ENCODE measurements around the gene MAP3K9. TPM values are rescaled to one million over a fixed set of nuclear protein-coding genes. Genes with fewer than 3 reads are reported as not detected.

Gene MAP3K9
- total and polyA plus RNA-seq, 8 donors: 2.1 to 7.6 (median 4.9) TPM

DNA sequence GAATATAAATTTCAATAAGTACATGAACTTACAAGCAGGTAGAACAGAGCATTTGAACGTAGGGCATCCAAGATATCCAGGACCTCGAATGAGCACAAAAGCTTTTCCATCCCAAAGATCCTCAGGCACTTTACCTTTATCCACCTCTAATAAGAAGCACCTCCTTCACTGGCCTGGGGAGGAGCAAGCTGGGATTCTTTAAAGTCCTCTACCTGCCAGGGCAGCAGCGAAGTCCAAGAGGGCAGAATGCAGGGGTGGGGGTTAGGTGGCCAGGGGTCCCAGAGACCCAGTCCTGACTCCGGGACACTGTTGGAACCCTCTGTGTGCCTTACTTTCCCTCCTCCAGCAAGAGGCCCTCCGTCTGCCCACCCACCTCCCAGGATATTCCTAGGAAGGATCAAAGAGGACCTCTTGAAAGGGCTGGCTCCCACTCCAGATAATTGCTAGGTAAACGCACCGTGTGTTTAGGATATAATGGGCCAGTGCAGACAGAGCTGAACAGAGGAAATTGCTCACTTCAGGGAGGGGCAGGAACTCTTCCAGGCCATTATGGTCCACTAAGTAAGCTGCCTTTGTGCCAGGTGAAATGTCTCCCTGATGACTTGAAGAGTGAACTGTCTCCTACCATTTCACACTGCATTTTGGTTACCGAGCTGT, 99.5 kb downstream of the MAP3K9 start:
- no peaks in the 10 kb centered on the region for H3K9me3 ChIP-seq
- TF ChIP-seq, protein P1, sequence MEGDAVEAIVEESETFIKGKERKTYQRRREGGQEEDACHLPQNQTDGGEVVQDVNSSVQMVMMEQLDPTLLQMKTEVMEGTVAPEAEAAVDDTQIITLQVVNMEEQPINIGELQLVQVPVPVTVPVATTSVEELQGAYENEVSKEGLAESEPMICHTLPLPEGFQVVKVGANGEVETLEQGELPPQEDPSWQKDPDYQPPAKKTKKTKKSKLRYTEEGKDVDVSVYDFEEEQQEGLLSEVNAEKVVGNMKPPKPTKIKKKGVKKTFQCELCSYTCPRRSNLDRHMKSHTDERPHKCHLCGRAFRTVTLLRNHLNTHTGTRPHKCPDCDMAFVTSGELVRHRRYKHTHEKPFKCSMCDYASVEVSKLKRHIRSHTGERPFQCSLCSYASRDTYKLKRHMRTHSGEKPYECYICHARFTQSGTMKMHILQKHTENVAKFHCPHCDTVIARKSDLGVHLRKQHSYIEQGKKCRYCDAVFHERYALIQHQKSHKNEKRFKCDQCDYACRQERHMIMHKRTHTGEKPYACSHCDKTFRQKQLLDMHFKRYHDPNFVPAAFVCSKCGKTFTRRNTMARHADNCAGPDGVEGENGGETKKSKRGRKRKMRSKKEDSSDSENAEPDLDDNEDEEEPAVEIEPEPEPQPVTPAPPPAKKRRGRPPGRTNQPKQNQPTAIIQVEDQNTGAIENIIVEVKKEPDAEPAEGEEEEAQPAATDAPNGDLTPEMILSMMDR (IDR thresholded peaks at IDR 0.05): no peak
- 55 to 65% methylated on average over 8 of the region's 8 CpGs for WGBS, 2 donors
- H3K27ac ChIP-seq: no peak overlapping the region
- H3K4me1 ChIP-seq: peaks cover 0 to 3% (median 0%) of the 10 kb centered on the region in 3 donors
- FAIRE-seq (no peak), DNase-seq (no peak), ATAC-seq (no peak)
- H3K36me3 ChIP-seq: no peaks in the 10 kb centered on the region
- no peaks in the 10 kb centered on the region for H3K27me3 ChIP-seq
- intact Hi-C loops (cut with DNase I): loop anchor here in 2 of 3 donors (10.0 kb wide), 2 partner anchors 75 to 85 kb away; no protein-coding TSS in a partner anchor
- H3K4me3 ChIP-seq: no peak overlapping the region

DNA sequence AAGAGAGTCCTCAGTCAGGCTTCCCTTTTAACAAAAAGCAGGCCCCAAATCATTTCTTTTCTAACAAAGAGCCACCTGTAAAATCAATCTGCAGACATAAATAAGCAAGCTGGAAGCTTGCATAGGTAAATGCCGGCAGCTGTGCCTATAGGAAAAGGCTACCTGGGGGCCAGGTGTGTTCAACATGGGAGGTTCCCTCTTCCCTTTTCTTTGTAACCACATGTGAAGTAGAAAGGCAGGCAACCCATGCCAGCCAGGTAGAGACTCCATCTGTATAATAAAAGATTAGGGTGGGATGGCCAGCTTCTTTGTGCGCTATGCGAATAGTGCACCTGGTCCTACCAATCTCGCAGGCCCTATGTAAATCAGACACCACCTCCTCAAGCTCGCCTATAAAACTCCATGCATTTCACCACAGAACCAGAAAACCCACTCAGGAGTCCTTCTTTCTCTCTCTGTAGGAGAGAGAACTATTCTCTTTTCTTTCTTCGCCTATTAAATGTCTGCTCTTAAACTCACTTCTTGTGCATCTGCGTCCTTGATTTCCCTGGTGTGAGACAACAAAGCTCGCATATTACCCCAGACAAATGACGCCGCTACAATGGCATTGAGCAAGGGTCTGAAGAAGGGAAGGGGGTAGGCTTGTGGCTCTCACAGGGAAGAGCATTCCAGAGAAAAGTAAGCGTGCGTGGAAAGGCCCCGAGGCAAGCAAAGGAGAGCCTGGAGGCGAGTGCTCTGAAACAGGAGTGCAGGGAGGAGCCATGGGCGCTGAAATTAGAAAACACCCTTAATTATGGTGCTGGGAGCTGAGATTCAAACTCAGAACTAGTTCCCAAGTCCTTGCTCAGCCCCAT, 100.4 kb downstream of the MAP3K9 start:
- WGBS, 2 donors: 70 to 81% methylated on average over 15 of the region's 15 CpGs
- H3K4me1 ChIP-seq: peaks cover 0 to 3% (median 0%) of the 10 kb centered on the region in 3 donors
- H3K27me3 ChIP-seq: no peaks in the 10 kb centered on the region
- DNase-seq (no peak), ATAC-seq (no peak), FAIRE-seq (no peak)
- intact Hi-C loops (cut with DNase I): no loop called here
- no peaks in the 10 kb centered on the region for H3K9me3 ChIP-seq
- no peaks in the 10 kb centered on the region for H3K36me3 ChIP-seq
- TF ChIP-seq, protein P1 (IDR thresholded peaks at IDR 0.05): no peak
- H3K27ac ChIP-seq: no peak overlapping the region
- H3K4me3 ChIP-seq: no peak overlapping the region

DNA sequence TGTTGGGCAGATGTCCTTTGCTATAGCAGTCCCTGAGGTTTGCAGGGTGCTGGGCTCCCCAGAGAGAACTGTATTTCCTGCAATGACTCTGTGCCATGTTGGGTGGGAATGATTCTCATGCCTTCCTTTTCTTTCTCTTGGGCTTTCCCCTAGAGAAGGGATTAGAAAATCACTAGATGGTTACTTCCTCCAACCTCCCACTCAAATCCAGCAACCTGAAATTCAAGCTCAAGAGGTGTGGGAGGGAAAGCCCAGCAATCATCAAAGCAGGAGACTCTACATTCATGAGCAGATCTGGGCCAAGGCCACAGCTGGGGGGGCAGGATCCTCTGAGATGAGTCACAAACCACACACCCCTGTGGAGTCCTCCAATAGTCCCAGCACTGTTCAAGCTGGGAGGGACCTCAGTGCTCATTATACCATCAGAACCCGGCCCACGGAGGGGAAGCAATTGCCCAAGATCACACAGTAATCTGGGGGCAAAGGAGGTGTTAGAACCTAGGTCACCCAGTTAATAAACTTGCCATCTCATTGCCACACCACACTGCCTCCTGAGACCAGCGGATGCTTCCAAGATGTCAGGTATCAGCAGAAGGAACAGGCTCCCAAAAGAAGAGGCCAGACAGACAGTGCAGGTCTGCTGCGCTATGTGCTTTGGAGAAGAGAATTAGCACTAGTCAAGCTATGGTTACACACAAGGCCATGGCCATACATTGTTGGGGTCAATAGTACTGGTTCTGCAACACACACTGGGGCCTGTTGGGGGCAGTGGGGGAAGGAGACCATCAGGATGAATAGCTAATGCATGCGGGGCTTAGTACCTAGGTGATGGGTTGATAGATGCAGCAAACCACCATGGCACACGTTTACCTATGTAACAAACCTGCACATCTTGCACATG, 101.9 kb downstream of the MAP3K9 start:
- ATAC-seq (peak; percentile 72 to 95 (median 86)), DNase-seq (peak in 5 of 6 donors; percentile 18 to 63 (median 57)), FAIRE-seq (no peak)
- H3K36me3 ChIP-seq: no peaks in the 10 kb centered on the region
- no peaks in the 10 kb centered on the region for H3K4me1 ChIP-seq
- H3K4me3 ChIP-seq: no peak overlapping the region
- TF ChIP-seq, protein P1 (IDR thresholded peaks at IDR 0.05): no peak
- no peaks in the 10 kb centered on the region for H3K27me3 ChIP-seq
- 69 to 75% methylated on average over 6 of the region's 6 CpGs for WGBS, 2 donors
- intact Hi-C loops (cut with DNase I): no loop called here
- no peaks in the 10 kb centered on the region for H3K9me3 ChIP-seq
- H3K27ac ChIP-seq: peak overlapping the region in 2 of 4 donors; percentile 15 to 57

DNA sequence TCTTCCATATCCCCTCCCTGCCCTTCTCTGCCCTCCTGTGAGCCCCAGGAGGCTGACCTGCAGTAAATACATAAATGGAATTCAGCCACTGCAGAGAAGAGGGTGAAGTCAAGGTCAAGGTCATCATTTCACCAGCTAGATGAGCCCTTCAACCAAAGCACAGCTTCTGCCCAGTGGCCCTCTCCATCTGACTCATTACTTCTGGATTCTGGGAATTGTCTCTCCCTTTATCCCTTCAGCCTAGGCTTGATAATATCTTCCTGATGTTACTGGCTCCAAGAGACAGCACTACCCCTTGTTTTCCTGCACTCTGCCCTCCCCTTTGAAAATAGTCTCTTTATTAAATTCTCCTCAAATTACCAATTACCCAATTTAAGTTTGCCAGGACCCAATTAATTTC, 103.1 kb downstream of the MAP3K9 start:
- Histone ChIP-seq H3K4me1 (no peaks in the 10 kb centered on the region), H3K27ac (no peak overlapping the region), H3K4me3 (no peak overlapping the region), H3K27me3 (no peaks in the 10 kb centered on the region), H3K9me3 (no peaks in the 10 kb centered on the region), H3K36me3 (no peaks in the 10 kb centered on the region)
- intact Hi-C loops (cut with DNase I): no loop called here
- DNase-seq (no peak), FAIRE-seq (no peak), ATAC-seq (peak in 1 of 4 donors; percentile 11)
- TF ChIP-seq, protein P1 (IDR thresholded peaks at IDR 0.05): no peak

All from pancreas (tissue), 10 donors.